CD4-positive, alpha-beta T cell treated with Interleukin-4 for 4 hours (primary cell): ENCODE measurements around the gene TMEM178B.
"Not testable (repeated sequence)": the region's sequence is repeated elsewhere in the genome, so short reads cannot be mapped to it uniquely, and the experiment has no call there.

Experiments
- DNase-seq: peaks from one replicate; pipeline ENCODE4 v3.0.0-alpha.2; 2020

The TMEM178B gene

GRCh38 chr7:141074162-141074991 is 513 bp downstream of the TMEM178B start:
- no peak for DNase-seq

DNA sequence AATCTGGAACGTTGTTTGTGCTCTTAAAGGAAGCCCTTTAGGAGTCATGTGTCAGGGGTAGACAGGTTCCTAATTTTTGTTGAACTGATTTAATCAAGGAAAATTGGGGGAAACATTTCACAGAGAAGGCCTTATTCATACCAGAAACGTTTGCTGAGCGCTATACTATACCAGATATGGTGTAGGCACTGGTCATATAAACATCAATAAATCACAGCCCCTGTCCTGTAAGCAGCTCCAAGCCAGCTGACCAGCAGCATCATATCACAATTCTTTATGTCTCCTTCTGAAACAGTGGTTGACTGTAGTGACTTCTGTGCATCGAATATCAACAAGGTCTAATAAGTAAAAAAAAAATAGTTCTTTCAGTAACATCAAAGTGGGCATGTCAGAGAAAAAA is 1.1 kb downstream of the TMEM178B start:
- no peak for DNase-seq

DNA sequence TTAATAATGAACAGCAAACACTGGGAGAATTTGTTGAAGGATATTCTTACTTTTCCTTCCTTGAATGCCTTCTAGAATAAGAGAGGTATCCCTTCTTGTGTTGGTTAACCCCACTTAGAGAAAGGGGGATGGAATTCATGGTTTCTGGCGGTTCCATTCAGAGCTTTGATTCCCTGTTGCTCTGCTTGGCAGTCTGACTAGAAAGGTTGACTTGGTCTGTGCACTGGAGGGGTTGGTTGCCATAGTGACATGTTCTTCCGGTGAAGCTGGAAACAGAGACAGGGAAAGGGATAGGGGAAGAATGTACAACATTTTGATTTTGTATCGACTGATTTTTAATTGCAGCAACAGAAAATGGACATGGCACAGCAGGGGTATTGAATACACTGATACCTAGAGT is 2.5 kb downstream of the TMEM178B start:
- no peak for DNase-seq

GRCh38 chr7:141079219-141079618 is 5.4 kb downstream of the TMEM178B start:
- DNase-seq: no peak

- not testable (repeated sequence) for DNase-seq
These were observed 15.6 kb downstream of the TMEM178B start for GRCh38 chr7:141089490-141089889.

- DNase-seq: no peak
These were observed 20.6 kb downstream of the TMEM178B start for GRCh38 chr7:141094336-141095070.

DNA sequence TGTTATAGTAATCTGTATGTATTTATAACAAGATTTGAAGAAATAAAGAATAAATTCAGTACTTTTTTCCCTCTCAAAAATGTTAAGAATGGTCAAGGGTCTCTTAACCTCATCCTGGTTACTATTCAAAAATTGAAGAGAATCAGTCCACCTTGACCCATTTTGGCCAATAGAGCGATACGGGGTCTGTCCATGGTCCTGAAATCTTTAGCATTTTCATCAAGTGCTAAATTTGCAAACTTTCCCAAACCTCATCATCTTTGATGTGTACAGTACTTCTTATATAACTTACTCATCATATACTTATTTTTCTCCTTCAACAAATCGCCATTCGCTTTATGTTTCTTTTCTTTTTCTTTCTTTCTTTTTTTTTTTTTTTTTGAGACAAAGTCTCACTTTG is 23.6 kb downstream of the TMEM178B start:
- DNase-seq: no peak

- no peak for DNase-seq
These were observed 28.6 kb downstream of the TMEM178B start for GRCh38 chr7:141102436-141102835.

DNA sequence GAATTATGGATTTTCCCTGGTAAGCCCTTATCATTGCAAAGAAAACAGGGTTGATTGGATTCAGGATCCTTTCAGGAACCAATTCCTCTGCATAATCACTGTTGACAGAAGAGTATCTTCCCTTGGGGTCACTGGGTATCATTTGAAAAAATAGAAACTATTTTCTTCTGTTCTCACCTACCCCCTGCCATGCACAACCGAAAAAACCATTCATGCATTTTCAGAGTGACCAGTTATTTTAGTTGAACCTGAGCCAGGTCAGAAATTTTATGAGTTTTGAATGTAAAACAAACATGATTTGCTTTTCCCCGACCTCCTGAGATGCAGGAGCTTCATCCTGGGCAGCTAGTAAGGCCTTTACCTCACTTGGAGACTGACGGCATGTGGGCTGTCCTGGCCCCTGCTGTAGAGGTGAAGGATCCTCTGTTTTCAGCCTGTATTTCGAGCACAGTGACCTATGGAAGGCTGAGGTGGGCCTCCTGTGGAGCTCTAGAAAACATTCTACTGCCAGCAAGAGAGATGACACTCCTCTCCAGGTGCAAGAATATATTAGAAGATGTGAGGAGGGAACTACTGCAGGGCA is 30.1 kb downstream of the TMEM178B start:
- no peak for DNase-seq

DNA sequence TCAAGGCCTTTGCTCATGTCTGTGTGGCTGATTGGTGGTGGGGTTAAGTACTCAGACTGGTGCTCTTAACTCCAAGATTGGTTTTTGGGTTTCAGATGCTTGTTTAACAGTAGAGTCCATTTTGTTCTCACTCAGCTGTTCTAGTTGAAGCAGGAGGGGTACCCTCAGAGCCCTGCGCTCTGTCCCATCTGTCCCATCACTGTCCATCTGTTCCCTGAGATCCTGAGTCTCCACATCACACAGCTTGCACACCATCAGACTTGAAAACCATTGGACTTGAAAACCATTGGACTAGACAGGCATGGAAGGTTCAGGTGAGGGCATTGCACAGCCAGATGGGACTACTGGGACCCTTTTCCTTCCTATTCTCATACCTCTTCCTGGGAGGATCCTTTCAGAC is 39.3 kb downstream of the TMEM178B start:
- DNase-seq: no peak

GRCh38 chr7:141114029-141114664 is 40.3 kb downstream of the TMEM178B start:
- no peak for DNase-seq

GRCh38 chr7:141115965-141116364 is 42.1 kb downstream of the TMEM178B start:
- DNase-seq: no peak

DNA sequence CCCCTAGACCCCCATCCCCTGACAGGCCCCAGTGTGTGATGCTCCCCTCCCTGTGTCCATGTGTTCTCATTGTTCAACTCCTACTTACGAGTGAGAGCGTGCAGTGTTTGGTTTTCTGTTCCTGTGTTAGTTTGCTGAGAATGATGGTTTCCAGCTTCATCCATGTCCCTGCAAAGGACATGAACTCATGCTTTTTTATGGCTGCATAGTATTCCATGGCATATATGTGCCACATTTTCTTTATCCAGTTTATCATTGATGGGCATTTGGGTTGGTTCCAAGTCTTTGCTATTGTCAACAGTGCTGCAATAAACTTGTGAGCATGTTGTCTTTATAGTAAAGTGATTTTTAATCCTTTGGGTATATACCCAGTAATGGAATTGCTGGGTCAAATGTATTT is 42.8 kb downstream of the TMEM178B start:
- not testable (repeated sequence) for DNase-seq

GRCh38 chr7:141118767-141119166 is 44.9 kb downstream of the TMEM178B start:
- DNase-seq: no peak

DNA sequence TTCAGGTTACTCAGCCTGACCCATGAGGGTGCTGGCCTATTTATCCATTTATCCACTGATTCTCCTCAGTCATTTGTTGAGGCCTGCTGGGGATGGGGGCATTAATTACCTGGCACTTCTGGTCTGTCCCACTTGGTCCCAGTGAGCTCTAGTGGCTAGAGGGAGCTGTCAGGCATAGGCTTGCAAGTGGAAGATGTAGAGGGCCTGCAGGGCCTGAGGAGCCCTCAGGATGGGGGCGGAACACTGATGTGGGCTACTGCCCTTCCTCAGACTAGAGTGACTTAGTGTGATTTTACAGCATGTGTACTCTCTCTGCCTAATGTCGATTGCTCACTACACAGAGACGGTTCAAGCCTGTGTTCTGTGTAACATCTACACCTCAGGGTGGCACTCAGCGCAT is 45.3 kb downstream of the TMEM178B start:
- no peak for DNase-seq

DNA sequence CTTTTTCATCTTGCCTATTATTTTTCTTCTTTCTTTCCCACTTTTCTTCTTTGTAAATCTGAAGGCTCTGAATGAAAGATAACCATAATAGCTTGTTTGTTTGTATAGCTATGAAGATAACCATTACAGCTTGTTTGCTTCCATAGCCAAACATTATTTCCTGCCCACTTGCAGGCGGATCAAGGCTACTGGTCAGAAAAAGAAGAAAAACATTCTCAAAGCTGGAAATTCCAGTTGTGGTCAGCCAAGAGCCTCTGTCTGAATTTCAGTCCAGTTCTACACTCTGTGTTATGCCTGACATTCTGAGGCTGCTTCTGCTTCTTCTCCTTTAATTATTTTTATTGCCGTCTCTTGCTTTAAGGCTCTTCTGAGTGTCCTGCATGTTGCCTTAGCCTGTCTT is 48.9 kb downstream of the TMEM178B start:
- no peak for DNase-seq

DNA sequence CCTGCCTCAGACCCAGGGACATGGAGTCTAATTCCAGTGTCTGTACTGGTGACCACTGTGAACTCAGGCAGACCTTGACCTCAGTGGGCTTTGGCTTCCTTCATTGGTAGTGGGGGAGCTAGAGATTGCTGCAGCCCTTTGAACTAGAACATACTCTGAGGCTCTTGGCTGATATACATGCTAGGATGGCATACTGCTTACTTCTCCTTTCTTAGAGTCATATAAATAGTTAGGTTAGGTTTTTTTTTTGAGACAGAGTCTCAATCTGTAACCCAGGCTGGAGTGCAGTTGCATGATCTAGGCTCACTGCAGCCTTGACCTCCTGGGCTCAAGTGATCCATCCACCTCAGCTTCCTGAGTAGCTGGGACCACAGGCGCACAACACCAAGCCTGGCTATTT is 49.7 kb downstream of the TMEM178B start:
- no peak for DNase-seq

DNA sequence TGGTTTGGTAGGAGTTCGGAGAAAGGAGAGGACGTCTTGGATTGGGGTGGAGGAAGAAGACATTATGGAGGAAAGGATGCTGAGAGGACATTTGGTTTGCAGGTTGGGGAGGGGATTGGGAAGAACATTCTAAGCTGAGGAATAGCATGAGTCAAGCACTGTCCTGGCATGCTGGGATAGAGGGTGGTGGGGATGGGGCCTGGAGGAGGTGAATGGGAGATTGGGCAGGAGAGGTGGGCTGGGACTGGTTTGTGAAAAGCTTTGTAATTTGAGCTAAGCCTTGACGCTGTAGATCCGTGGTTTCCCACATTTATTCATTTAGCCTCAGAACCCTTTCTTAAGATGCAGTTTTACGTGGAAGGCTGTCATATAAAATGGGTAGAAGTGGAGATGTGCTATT is 52.2 kb downstream of the TMEM178B start:
- no peak for DNase-seq

GRCh38 chr7:141128506-141128905 is 54.6 kb downstream of the TMEM178B start:
- DNase-seq: no peak

DNA sequence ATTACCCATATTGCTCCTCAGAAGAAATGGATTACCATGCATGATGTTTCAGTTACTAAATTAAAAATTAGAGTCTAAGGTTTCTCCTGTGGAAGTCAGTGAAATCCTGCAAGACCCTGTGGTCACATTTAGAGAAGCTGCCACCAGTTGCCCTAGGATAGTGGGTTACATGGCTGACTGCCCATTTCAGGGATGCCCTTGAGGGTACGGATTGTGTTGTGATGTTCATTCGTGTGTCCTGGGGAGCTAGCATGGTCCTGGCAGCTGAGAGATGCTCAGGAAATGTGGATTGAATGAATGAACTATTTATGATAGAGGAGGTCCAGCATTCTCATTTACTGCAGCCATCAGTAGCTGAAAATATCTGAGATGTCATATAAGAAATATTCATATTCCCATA is 55.1 kb downstream of the TMEM178B start:
- DNase-seq: no peak

- DNase-seq: no peak
These were observed 58.8 kb downstream of the TMEM178B start for GRCh38 chr7:141132671-141133070.

GRCh38 chr7:141133646-141134045 is 59.8 kb downstream of the TMEM178B start:
- DNase-seq: no peak

GRCh38 chr7:141142058-141142457 is 68.2 kb downstream of the TMEM178B start:
- no peak for DNase-seq
